ENCODE measurements around the gene ALKBH6. TPM values are rescaled to one million over a fixed set of nuclear protein-coding genes. Genes with fewer than 3 reads are reported as not detected.

ALKBH6 gene
- total and polyA plus RNA-seq, 9 of the 15 experiments (the other 6 are each of a cell fraction or from before 2014, with no cell fraction given), result 0.67 to 62.0 (median 34.5) TPM

DNA sequence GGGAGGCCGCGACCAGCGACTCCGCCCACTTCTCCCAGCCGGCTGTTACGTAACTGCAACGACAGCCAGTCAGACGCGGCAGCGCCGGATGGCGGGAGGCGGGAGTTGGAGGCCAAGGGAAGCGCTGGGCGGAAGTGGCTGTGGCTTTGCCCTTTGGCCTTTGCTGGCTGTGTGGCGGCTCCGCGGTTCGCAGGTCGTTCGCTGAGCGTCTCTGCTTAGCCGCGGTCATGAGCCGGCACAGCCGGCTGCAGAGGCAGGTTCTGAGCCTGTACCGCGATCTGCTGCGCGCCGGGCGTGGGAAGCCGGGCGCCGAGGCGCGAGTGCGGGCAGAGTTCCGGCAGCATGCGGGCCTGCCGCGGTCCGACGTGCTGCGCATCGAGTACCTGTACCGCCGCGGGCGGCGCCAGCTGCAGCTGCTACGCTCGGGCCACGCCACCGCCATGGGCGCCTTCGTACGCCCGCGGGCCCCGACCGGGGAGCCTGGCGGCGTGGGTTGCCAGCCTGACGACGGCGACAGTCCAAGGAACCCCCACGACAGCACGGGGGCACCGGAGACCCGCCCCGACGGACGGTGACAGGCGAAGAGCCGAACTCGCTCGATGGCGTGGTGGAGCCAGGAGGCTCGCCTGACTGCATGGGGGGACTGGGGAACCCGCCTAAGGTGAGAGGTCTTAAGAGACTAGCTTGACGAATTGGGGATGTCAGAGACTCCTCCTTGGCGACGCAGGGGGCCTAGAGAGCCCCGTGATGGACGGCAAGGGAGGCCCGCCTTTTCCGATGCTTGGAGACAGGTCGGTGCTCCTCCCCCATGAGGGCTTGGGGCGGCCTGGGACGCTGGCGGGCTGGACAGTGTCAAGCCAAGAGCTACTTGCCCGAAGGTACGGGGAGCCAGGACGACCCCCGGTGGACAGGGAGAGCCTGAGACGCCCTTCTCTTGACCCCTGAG lies 18.7 kb downstream of the ALKBH6 start, which contains the start of gene SDHAF1 (continued):
- TF ChIP-seq, protein P1, sequence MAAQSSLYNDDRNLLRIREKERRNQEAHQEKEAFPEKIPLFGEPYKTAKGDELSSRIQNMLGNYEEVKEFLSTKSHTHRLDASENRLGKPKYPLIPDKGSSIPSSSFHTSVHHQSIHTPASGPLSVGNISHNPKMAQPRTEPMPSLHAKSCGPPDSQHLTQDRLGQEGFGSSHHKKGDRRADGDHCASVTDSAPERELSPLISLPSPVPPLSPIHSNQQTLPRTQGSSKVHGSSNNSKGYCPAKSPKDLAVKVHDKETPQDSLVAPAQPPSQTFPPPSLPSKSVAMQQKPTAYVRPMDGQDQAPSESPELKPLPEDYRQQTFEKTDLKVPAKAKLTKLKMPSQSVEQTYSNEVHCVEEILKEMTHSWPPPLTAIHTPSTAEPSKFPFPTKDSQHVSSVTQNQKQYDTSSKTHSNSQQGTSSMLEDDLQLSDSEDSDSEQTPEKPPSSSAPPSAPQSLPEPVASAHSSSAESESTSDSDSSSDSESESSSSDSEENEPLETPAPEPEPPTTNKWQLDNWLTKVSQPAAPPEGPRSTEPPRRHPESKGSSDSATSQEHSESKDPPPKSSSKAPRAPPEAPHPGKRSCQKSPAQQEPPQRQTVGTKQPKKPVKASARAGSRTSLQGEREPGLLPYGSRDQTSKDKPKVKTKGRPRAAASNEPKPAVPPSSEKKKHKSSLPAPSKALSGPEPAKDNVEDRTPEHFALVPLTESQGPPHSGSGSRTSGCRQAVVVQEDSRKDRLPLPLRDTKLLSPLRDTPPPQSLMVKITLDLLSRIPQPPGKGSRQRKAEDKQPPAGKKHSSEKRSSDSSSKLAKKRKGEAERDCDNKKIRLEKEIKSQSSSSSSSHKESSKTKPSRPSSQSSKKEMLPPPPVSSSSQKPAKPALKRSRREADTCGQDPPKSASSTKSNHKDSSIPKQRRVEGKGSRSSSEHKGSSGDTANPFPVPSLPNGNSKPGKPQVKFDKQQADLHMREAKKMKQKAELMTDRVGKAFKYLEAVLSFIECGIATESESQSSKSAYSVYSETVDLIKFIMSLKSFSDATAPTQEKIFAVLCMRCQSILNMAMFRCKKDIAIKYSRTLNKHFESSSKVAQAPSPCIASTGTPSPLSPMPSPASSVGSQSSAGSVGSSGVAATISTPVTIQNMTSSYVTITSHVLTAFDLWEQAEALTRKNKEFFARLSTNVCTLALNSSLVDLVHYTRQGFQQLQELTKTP (IDR thresholded peaks at IDR 0.05; ENCODE audit: low read depth in 1 of 2, partially characterized antibody in 2 of 2), result no peak
- TF ChIP-seq MYC (IDR thresholded peaks at IDR 0.05; ENCODE audit: low read depth, low read length) (peak; percentile 84), MYC (CRISPR knock-in tag; IDR thresholded peaks at IDR 0.05; ENCODE audit: borderline replicate concordance, low read depth) (no peak), ZNF77 (CRISPR knock-in tag; IDR thresholded peaks at IDR 0.05) (no peak), SPI1 (IDR thresholded peaks at IDR 0.05; ENCODE audit: borderline replicate concordance, low read depth, low read length) (peak; percentile 91), BCOR (IDR thresholded peaks at IDR 0.05) (0 out of 2 replicates have a peak, but pooled peaks have one; percentile 7), CREB1 (IDR thresholded peaks at IDR 0.05) (peak; percentile 89), CREB1 (CRISPR knock-in tag; IDR thresholded peaks at IDR 0.05) (peak; percentile 80), SRF (CRISPR knock-in tag; IDR thresholded peaks at IDR 0.05) (peak in 1 of 2 experiments; percentile 29; a peak in 1 of 4 replicates), FOXA1 (IDR thresholded peaks at IDR 0.05; ENCODE audit: borderline replicate concordance) (no peak)
- TF ChIP-seq, protein P2, sequence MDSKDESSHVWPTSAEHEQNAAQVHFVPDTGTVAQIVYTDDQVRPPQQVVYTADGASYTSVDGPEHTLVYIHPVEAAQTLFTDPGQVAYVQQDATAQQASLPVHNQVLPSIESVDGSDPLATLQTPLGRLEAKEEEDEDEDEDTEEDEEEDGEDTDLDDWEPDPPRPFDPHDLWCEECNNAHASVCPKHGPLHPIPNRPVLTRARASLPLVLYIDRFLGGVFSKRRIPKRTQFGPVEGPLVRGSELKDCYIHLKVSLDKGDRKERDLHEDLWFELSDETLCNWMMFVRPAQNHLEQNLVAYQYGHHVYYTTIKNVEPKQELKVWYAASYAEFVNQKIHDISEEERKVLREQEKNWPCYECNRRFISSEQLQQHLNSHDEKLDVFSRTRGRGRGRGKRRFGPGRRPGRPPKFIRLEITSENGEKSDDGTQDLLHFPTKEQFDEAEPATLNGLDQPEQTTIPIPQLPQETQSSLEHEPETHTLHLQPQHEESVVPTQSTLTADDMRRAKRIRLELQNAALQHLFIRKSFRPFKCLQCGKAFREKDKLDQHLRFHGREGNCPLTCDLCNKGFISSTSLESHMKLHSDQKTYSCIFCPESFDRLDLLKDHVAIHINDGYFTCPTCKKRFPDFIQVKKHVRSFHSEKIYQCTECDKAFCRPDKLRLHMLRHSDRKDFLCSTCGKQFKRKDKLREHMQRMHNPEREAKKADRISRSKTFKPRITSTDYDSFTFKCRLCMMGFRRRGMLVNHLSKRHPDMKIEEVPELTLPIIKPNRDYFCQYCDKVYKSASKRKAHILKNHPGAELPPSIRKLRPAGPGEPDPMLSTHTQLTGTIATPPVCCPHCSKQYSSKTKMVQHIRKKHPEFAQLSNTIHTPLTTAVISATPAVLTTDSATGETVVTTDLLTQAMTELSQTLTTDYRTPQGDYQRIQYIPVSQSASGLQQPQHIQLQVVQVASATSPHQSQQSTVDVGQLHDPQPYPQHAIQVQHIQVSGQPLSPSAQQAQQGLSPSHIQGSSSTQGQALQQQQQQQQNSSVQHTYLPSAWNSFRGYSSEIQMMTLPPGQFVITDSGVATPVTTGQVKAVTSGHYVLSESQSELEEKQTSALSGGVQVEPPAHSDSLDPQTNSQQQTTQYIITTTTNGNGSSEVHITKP (IDR thresholded peaks at IDR 0.05; ENCODE audit: partially characterized antibody), result peak; percentile 79
- TF ChIP-seq, protein P3, sequence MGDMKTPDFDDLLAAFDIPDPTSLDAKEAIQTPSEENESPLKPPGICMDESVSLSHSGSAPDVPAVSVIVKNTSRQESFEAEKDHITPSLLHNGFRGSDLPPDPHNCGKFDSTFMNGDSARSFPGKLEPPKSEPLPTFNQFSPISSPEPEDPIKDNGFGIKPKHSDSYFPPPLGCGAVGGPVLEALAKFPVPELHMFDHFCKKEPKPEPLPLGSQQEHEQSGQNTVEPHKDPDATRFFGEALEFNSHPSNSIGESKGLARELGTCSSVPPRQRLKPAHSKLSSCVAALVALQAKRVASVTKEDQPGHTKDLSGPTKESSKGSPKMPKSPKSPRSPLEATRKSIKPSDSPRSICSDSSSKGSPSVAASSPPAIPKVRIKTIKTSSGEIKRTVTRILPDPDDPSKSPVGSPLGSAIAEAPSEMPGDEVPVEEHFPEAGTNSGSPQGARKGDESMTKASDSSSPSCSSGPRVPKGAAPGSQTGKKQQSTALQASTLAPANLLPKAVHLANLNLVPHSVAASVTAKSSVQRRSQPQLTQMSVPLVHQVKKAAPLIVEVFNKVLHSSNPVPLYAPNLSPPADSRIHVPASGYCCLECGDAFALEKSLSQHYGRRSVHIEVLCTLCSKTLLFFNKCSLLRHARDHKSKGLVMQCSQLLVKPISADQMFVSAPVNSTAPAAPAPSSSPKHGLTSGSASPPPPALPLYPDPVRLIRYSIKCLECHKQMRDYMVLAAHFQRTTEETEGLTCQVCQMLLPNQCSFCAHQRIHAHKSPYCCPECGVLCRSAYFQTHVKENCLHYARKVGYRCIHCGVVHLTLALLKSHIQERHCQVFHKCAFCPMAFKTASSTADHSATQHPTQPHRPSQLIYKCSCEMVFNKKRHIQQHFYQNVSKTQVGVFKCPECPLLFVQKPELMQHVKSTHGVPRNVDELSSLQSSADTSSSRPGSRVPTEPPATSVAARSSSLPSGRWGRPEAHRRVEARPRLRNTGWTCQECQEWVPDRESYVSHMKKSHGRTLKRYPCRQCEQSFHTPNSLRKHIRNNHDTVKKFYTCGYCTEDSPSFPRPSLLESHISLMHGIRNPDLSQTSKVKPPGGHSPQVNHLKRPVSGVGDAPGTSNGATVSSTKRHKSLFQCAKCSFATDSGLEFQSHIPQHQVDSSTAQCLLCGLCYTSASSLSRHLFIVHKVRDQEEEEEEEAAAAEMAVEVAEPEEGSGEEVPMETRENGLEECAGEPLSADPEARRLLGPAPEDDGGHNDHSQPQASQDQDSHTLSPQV (IDR thresholded peaks at IDR 0.05), result no peak; the same call in 1 of the 2 replicates

Data from K562 (cell line).